Inflammatory macrophage treated with lipopolysaccharide for 4 hours (primary cell): ENCODE measurements around the gene TAS1R3.
"Not testable (repeated sequence)": the region's sequence is repeated elsewhere in the genome, so short reads cannot be mapped to it uniquely, and the experiment has no call there.

ENCODE experiments used
- DNase-seq: peaks from one replicate; pipeline ENCODE4 v3.0.0-alpha.2; 2020

Gene TAS1R3

GRCh38 chr1:1309251-1310108 lies 21.6 kb upstream of the TAS1R3 start:
- DNase-seq, result no peak

- no peak for DNase-seq
These were observed 21.0 kb upstream of the TAS1R3 start for GRCh38 chr1:1310109-1310385.

- no peak for DNase-seq
These were observed 20.5 kb upstream of the TAS1R3 start for GRCh38 chr1:1310476-1311053.

GRCh38 chr1:1311107-1312104 lies 19.7 kb upstream of the TAS1R3 start:
- DNase-seq, result no peak

- DNase-seq, result no peak
These were observed 18.4 kb upstream of the TAS1R3 start for GRCh38 chr1:1312450-1313314.

GRCh38 chr1:1313500-1314236 lies 17.4 kb upstream of the TAS1R3 start:
- no peak for DNase-seq

- no peak for DNase-seq
These were observed 16.9 kb upstream of the TAS1R3 start for GRCh38 chr1:1314237-1314586.

GRCh38 chr1:1314678-1315335 lies 16.3 kb upstream of the TAS1R3 start:
- DNase-seq, result no peak

GRCh38 chr1:1315435-1315954 lies 15.6 kb upstream of the TAS1R3 start:
- DNase-seq, result no peak

GRCh38 chr1:1316199-1316598 lies 14.9 kb upstream of the TAS1R3 start:
- not testable (repeated sequence) for DNase-seq

GRCh38 chr1:1317420-1317819 lies 13.7 kb upstream of the TAS1R3 start:
- no peak for DNase-seq

- DNase-seq, result no peak
These were observed 12.9 kb upstream of the TAS1R3 start for GRCh38 chr1:1318131-1318652.

GRCh38 chr1:1318777-1319645 lies 12.1 kb upstream of the TAS1R3 start:
- no peak for DNase-seq

- no peak for DNase-seq
These were observed 11.5 kb upstream of the TAS1R3 start for GRCh38 chr1:1319646-1319941.

- DNase-seq, result no peak
These were observed 10.2 kb upstream of the TAS1R3 start for GRCh38 chr1:1320666-1321448.

- no peak for DNase-seq
These were observed 9.6 kb upstream of the TAS1R3 start for GRCh38 chr1:1321477-1321876.

GRCh38 chr1:1322418-1322817 lies 8.7 kb upstream of the TAS1R3 start:
- no peak for DNase-seq

GRCh38 chr1:1322952-1323351 lies 8.1 kb upstream of the TAS1R3 start:
- DNase-seq, result no peak

GRCh38 chr1:1324084-1324523 lies 7.0 kb upstream of the TAS1R3 start:
- DNase-seq, result no peak
